SK-N-SH treated with all-trans-retinoic acid at 6 μM for 48 hours (cell line): ENCODE data around the gene NOL3.

Experiments
- ESRRG ChIP-seq: fragments of 250-450 bp; sonication (Bioruptor Pico); IDR thresholded peaks from 2 replicates; pipeline ENCODE4 v1.6.1; 2021; ENCODE audit warnings: mild to moderate bottlenecking
- OSR1 ChIP-seq: fragments of 250-450 bp; sonication (Bioruptor Pico); IDR thresholded peaks from 2 replicates; pipeline ENCODE4 v1.8.0; 2022; ENCODE audit warnings: moderate library complexity, mild to moderate bottlenecking, inconsistent platforms
- PATZ1 ChIP-seq: fragments of 250-450 bp; sonication (Bioruptor Pico); IDR thresholded peaks from 2 replicates; pipeline ENCODE4 v1.8.0; 2020; ENCODE audit warnings: mild to moderate bottlenecking, moderate library complexity, borderline replicate concordance
- PPARA ChIP-seq: fragments of 250-450 bp; sonication (Bioruptor Pico); IDR thresholded peaks from 2 replicates; pipeline ENCODE4 v1.5.0; 2020; ENCODE audit warnings: mild to moderate bottlenecking, borderline replicate concordance
- SNAI2 ChIP-seq: fragments of 250-450 bp; sonication (Bioruptor Pico); IDR thresholded peaks from 2 replicates; pipeline ENCODE4 v1.5.0; 2020; ENCODE audit warnings: mild to moderate bottlenecking, moderate library complexity
- ZNF565 ChIP-seq: fragments of 450-650 bp; formaldehyde crosslinking; conservative IDR thresholded peaks from 2 replicates; pipeline ENCODE4 v1.5.0; 2020; ENCODE audit warnings: low read depth, mild to moderate bottlenecking, moderate library complexity
- TF ChIP-seq, protein P1 (sequence below): fragments of 250-450 bp; sonication (Bioruptor Pico); IDR thresholded peaks from 2 replicates; pipeline ENCODE4 v1.8.0; 2021; ENCODE audit warnings: low read depth, mild to moderate bottlenecking, moderate library complexity, borderline replicate concordance

DNA sequence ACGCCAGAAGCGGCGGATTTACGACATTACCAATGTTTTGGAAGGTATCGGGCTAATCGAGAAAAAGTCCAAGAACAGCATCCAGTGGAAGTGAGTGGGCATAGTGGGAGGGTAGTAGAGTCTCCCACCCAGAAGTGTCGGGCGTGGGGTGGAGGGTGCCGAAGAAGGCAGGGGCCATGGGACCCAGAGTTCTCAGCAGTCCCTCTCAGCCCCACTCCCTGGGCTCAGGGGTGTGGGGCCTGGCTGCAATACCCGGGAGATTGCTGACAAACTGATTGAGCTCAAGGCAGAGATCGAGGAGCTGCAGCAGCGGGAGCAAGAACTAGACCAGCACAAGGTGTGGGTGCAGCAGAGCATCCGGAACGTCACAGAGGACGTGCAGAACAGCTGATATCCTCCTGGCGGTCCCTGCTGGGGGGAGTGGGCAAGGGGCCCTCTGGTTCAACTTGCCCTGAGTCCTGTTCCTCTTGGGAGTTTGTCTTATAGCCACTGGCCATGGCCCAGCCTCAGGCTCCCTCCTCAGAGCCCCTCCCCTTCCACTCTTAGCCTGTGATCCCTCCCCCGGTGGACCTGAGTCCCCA is 22.5 kb downstream of the NOL3 start:
- TF ChIP-seq ESRRG (CRISPR knock-in tag) (no peak), PATZ1 (CRISPR knock-in tag) (no peak), OSR1 (no peak), PPARA (no peak), ZNF565 (CRISPR knock-in tag) (no peak), SNAI2 (no peak)
- TF ChIP-seq, protein P1, sequence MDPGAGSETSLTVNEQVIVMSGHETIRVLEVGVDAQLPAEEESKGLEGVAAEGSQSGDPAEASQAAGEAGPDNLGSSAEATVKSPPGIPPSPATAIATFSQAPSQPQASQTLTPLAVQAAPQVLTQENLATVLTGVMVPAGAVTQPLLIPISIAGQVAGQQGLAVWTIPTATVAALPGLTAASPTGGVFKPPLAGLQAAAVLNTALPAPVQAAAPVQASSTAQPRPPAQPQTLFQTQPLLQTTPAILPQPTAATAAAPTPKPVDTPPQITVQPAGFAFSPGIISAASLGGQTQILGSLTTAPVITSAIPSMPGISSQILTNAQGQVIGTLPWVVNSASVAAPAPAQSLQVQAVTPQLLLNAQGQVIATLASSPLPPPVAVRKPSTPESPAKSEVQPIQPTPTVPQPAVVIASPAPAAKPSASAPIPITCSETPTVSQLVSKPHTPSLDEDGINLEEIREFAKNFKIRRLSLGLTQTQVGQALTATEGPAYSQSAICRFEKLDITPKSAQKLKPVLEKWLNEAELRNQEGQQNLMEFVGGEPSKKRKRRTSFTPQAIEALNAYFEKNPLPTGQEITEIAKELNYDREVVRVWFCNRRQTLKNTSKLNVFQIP (CRISPR knock-in tag), result no peak
